ENCODE measurements around the gene GNB1L.

DNA sequence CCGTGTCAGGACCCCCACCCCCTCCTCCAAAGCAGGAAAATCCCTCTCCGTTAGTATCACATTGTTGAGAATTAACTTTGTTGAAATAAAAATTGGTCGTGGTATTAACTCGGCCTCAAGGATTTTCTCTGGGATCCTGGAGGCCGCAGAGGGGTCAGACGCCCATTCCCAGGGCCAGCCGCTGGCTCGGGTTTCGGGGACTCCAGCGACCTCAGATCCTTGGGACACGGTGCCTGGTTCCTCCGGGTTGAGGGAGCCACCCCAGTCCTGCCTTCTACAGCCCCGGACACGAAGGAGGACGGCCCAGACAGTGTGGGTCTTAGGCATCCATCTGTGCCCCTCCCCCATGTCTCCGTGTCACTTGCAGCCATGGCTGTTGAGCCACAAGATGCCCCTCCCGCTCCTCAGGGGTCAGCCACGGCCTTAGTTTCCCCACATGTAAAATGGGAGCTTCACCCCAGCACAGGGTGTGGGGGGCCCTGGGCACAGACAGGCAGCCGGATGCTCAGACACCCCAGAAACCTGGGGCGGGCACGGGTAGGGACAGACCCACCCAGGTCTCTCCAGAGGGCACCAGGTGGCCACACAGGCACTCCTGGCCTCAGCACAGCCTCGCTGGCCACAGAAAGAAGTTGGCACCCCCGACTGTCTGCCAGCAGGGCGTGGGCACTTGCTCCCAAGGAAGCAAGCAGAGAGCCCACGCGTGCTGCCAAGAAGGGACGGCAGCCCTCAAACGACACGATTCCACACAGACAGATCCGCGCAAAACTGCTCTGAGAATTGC, 115.8 kb downstream of the GNB1L start:
- no peak for TF ChIP-seq POLR2AphosphoS5 (IDR thresholded peaks at IDR 0.05; ENCODE audit: low read depth, low read length)
- TF ChIP-seq, protein P1, sequence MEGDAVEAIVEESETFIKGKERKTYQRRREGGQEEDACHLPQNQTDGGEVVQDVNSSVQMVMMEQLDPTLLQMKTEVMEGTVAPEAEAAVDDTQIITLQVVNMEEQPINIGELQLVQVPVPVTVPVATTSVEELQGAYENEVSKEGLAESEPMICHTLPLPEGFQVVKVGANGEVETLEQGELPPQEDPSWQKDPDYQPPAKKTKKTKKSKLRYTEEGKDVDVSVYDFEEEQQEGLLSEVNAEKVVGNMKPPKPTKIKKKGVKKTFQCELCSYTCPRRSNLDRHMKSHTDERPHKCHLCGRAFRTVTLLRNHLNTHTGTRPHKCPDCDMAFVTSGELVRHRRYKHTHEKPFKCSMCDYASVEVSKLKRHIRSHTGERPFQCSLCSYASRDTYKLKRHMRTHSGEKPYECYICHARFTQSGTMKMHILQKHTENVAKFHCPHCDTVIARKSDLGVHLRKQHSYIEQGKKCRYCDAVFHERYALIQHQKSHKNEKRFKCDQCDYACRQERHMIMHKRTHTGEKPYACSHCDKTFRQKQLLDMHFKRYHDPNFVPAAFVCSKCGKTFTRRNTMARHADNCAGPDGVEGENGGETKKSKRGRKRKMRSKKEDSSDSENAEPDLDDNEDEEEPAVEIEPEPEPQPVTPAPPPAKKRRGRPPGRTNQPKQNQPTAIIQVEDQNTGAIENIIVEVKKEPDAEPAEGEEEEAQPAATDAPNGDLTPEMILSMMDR (IDR thresholded peaks at IDR 0.05) = no peak
- TF ChIP-seq, protein P2, sequence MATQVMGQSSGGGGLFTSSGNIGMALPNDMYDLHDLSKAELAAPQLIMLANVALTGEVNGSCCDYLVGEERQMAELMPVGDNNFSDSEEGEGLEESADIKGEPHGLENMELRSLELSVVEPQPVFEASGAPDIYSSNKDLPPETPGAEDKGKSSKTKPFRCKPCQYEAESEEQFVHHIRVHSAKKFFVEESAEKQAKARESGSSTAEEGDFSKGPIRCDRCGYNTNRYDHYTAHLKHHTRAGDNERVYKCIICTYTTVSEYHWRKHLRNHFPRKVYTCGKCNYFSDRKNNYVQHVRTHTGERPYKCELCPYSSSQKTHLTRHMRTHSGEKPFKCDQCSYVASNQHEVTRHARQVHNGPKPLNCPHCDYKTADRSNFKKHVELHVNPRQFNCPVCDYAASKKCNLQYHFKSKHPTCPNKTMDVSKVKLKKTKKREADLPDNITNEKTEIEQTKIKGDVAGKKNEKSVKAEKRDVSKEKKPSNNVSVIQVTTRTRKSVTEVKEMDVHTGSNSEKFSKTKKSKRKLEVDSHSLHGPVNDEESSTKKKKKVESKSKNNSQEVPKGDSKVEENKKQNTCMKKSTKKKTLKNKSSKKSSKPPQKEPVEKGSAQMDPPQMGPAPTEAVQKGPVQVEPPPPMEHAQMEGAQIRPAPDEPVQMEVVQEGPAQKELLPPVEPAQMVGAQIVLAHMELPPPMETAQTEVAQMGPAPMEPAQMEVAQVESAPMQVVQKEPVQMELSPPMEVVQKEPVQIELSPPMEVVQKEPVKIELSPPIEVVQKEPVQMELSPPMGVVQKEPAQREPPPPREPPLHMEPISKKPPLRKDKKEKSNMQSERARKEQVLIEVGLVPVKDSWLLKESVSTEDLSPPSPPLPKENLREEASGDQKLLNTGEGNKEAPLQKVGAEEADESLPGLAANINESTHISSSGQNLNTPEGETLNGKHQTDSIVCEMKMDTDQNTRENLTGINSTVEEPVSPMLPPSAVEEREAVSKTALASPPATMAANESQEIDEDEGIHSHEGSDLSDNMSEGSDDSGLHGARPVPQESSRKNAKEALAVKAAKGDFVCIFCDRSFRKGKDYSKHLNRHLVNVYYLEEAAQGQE (IDR thresholded peaks at IDR 0.05; ENCODE audit: insufficient read depth in 1 of 2, low read depth in 2 of 2, low read length in 1 of 2) = no peak
- no peak for TF ChIP-seq SIN3A (IDR thresholded peaks at IDR 0.05; ENCODE audit: borderline replicate concordance, insufficient read depth, low read depth, low read length)

Data from Panc1 (cell line).